IPS DF 4.7 (cell line): ENCODE data around the gene TINAGL1.

ENCODE experiments used
- DNase-seq: peaks from one replicate; pipeline ENCODE4 v3.0.0-alpha.2; 2013; ENCODE audit warnings: low spot score; ENCODE audit errors: extremely low read depth

TINAGL1 gene

GRCh38 chr1:31605908-31606427 is 29.7 kb downstream of the TINAGL1 start:
- DNase-seq = no peak

- DNase-seq = no peak
These were observed 31.0 kb downstream of the TINAGL1 start for GRCh38 chr1:31607360-31607759.

GRCh38 chr1:31609514-31610118 is 33.3 kb downstream of the TINAGL1 start:
- DNase-seq = no peak

GRCh38 chr1:31614414-31615005 is 38.2 kb downstream of the TINAGL1 start:
- no peak for DNase-seq

- DNase-seq = no peak
These were observed 39.1 kb downstream of the TINAGL1 start for GRCh38 chr1:31615414-31615813.

- no peak for DNase-seq
These were observed 39.6 kb downstream of the TINAGL1 start for GRCh38 chr1:31615939-31616338.

GRCh38 chr1:31617218-31617915 is 41.1 kb downstream of the TINAGL1 start, which contains the start of gene HCRTR1:
HCRTR1 (plus strand) TSS chr1:31617689; CDS start chr1:31619193, 1,504 bp downstream.
- no peak for DNase-seq

GRCh38 chr1:31617916-31618746 is 41.8 kb downstream of the TINAGL1 start:
- no peak for DNase-seq

- DNase-seq = no peak
These were observed 42.9 kb downstream of the TINAGL1 start for GRCh38 chr1:31618916-31619846.

- no peak for DNase-seq
These were observed 44.5 kb downstream of the TINAGL1 start for GRCh38 chr1:31620631-31621497.

- DNase-seq = no peak
These were observed 45.1 kb downstream of the TINAGL1 start for GRCh38 chr1:31621498-31621820.

- no peak for DNase-seq
These were observed 45.8 kb downstream of the TINAGL1 start for GRCh38 chr1:31621847-31622730.

GRCh38 chr1:31623365-31623764 is 47.0 kb downstream of the TINAGL1 start:
- no peak for DNase-seq

- DNase-seq = no peak
These were observed 48.0 kb downstream of the TINAGL1 start for GRCh38 chr1:31624309-31624708.

GRCh38 chr1:31624731-31625514 is 48.6 kb downstream of the TINAGL1 start:
- DNase-seq = no peak

GRCh38 chr1:31625561-31626222 is 49.4 kb downstream of the TINAGL1 start:
- no peak for DNase-seq
